Superior temporal gyrus (tissue), 1 donor: Measurements from ENCODE around the gene NLGN1.

Source experiments
- DNase-seq: peaks from one replicate; pipeline ENCODE4 v3.0.0-alpha.2; 2016; ENCODE audit errors: extremely low spot score

The NLGN1 gene

GRCh38 chr3:173632945-173633344 is 235.4 kb downstream of the NLGN1 start:
- no peak for DNase-seq

- no peak for DNase-seq
Measured at GRCh38 chr3:173635826-173636225, 238.3 kb downstream of the NLGN1 start.

- DNase-seq = no peak
Measured at GRCh38 chr3:173639098-173639497, 241.6 kb downstream of the NLGN1 start.

GRCh38 chr3:173641696-173642095 is 244.2 kb downstream of the NLGN1 start:
- DNase-seq = no peak

GRCh38 chr3:173644086-173645082 is 246.8 kb downstream of the NLGN1 start:
- no peak for DNase-seq

- no peak for DNase-seq
Measured at GRCh38 chr3:173650596-173650995, 253.1 kb downstream of the NLGN1 start.

- no peak for DNase-seq
Measured at GRCh38 chr3:173652093-173652492, 254.5 kb downstream of the NLGN1 start.

- DNase-seq = no peak
Measured at GRCh38 chr3:173653781-173654180, 256.2 kb downstream of the NLGN1 start.

- no peak for DNase-seq
Measured at GRCh38 chr3:173659972-173660371, 262.4 kb downstream of the NLGN1 start.

- no peak for DNase-seq
Measured at GRCh38 chr3:173660645-173661299, 263.2 kb downstream of the NLGN1 start.

- no peak for DNase-seq
Measured at GRCh38 chr3:173663696-173664111, 266.2 kb downstream of the NLGN1 start.

- DNase-seq = no peak
Measured at GRCh38 chr3:173676094-173676493, 278.6 kb downstream of the NLGN1 start.

GRCh38 chr3:173681188-173681678 is 283.7 kb downstream of the NLGN1 start:
- DNase-seq = no peak

GRCh38 chr3:173685456-173685855 is 287.9 kb downstream of the NLGN1 start:
- DNase-seq = no peak

- DNase-seq = no peak
Measured at GRCh38 chr3:173688216-173688842, 290.8 kb downstream of the NLGN1 start.

GRCh38 chr3:173690542-173691180 is 293.1 kb downstream of the NLGN1 start:
- peak; percentile 31 for DNase-seq

GRCh38 chr3:173699353-173699752 is 301.8 kb downstream of the NLGN1 start:
- DNase-seq = no peak

GRCh38 chr3:173700336-173700735 is 302.8 kb downstream of the NLGN1 start:
- DNase-seq = no peak

GRCh38 chr3:173702561-173702960 is 305.0 kb downstream of the NLGN1 start:
- no peak for DNase-seq

GRCh38 chr3:173703771-173704170 is 306.2 kb downstream of the NLGN1 start:
- no peak for DNase-seq

GRCh38 chr3:173706630-173707029 is 309.1 kb downstream of the NLGN1 start:
- DNase-seq = no peak

- DNase-seq = no peak
Measured at GRCh38 chr3:173708191-173708590, 310.6 kb downstream of the NLGN1 start.
